ENCODE data around the gene FAM149B1.

FAM149B1 gene

DNA sequence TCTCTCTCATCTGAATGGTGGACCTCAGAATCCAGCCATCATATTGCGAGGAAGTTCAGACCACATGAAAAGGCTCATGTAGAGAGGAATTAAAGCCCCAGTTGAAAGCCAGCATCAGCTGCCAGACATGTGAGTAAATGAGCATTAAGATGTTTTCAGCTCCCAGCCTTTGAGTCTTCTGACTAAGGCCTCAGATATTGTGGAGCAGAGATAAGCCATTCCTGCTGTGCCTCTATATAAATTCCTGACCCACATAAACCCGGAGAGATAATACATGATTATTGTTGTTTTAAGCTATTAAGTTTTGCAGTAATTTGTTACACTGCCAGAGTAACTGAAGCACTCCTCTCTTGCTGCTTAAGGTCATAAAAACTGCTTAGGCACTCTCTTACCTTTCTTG, 14.6 kb downstream of the FAM149B1 start:
- DNase-seq, result no peak

DNA sequence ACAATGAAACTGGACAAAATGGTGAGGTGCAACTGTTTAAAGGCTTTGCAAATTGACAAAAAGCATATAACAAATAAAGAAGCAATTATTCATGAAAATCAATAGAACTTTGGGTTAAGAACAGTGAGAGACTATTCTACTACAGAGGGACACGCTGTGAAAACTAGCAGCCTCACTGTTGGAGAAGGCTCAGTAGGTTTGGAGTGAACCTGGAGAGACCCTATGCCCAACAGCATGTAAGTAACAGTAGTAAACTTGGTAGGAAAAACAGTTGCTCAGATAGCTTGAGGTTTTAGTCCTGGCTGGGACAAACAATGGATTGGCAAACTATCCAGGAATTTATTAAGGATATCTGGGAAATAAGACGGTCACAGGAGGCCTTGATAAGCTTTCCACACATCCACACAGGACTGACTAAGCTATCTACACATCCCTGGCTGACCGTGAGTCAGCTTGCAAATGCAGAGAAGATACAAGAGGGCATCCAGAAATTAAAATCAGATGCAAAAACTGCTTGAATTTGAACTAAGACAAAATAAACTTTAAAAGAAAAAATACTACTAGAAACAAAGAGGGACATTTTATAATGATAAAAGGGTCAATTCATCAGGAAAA, 15.9 kb downstream of the FAM149B1 start:
- no peak for DNase-seq

DNA sequence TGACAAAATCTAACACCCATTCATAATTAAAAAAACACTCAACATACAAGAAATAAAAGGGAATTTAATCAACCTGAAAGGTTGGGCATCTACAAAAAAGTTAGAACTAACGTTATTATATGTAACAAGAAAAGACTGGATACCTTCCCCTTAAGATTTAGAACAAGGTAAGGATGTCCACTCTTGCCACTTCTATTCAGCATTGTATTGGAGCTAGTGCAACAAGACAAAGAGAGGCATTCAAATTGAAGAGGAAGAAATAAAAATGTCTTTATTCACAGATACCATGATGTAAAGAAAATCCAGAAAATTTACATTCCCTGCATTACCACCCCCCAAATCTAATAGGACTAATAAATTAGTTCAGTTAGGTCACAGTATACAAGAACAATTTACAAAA, 18.3 kb downstream of the FAM149B1 start:
- no peak for DNase-seq

DNA sequence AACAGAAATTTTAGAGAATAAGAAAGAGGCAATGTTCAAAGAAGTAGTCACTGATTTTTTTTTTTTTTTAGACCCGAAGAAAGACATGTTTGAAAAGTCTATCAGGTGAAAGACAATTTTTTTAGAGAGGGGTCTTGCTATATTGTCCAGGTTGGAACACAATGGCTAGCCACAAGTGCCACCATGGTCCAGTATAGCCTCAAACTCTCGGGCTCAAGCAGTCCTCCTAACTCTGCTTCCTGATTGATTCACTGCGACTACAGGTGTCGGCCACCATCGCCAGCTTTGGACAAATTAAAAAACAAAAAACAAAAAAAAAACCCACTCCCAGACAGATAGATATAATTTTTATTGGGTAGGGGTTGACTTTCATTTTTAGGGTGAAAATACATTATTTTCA, 22.3 kb downstream of the FAM149B1 start:
- no peak for DNase-seq

DNA sequence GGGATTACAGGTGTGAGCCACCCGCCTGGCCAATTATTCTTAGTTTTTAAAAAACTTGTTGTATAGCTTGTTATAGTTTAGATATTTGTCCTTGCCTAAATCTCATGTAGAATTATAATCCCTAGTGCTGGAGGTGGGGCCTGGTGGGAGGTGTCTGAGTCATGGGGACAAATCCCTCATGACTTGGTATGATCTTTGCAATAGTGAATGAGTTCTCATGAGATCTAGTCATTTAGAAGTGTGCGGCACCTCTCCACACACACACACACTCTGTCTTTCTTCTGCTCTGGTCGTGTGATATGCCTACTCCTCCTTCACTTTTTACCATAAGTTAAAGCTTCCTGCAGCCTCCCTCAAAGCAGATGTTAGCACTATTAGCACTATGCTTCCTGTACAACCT, 37.2 kb downstream of the FAM149B1 start:
- no peak for DNase-seq

DNA sequence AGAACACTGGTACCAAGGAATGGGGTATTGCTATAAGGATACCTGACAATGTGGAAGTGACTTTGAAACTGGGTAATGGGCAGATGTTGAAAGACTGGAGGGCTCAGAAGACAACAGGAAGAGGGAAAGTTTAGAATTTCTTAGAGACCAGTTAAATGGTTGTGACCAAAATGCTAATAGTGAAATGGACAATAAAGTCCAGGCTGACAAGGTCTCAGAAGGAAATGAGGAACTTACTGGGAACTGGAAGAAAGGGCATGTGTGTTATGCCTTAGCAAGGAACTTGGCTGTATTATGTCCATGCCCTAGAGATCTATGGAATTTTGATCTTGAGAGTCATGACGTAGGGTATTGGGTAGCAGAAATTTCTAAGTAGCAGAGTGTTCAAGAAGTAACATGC, 38.0 kb downstream of the FAM149B1 start:
- DNase-seq, result no peak

DNA sequence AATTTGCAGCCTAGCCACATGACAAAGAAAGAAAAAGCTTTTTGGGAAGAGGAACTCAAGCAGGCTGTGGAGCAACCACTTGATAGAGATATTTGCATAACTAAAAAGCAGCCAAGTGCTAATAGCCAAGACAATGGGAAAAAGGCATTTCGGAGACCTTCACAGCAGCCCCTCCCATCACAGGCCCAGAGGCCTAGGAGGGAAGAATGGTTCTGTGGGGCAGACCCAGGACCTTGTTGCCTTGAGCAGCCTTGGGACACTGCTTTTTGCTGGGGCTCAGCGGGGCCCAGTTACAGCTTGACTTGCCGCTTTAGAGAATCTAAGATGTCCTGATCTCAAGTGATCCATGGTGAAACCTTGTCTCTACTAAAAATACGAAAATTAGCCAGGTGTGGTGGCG, 38.5 kb downstream of the FAM149B1 start:
- DNase-seq, result no peak

DNA sequence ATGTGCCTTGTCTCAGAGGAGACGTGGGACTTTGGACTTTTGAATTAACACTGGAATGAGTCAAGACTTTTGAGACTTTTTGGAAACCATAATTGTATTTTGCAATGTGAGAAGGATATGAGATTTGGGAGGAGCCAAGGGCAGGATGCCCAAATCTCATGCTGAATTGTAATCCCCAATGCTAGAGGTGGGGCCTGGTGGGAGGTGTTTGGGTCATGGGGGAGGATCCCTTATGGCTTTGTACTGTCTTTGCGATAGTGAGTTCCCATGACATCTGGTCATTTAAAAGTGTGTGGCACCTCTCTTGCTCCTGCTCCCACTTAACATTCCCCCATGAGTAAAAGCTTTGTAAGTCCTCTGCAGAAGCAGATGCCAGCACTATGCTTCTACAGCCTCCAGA, 40.0 kb downstream of the FAM149B1 start:
- DNase-seq, result no peak

DNA sequence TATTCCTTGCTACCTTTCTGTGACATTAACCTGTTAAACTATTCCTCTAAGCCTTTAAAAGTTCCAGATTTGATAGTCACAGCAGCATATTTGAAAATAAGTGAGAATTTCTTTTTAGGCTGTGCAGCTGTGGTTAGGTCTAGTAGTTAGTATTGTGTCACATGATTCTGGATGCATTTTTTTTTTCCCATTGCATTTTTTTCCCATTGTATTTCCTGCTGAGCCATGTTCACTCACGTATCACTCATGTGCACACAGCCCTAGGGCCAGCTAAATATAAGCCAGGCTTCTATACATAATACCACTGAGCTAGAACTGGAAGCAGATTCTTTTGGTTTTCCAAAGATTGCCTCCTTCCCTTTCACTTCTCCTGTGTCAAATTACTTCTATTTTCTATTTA, 41.8 kb downstream of the FAM149B1 start:
- no peak for DNase-seq

DNA sequence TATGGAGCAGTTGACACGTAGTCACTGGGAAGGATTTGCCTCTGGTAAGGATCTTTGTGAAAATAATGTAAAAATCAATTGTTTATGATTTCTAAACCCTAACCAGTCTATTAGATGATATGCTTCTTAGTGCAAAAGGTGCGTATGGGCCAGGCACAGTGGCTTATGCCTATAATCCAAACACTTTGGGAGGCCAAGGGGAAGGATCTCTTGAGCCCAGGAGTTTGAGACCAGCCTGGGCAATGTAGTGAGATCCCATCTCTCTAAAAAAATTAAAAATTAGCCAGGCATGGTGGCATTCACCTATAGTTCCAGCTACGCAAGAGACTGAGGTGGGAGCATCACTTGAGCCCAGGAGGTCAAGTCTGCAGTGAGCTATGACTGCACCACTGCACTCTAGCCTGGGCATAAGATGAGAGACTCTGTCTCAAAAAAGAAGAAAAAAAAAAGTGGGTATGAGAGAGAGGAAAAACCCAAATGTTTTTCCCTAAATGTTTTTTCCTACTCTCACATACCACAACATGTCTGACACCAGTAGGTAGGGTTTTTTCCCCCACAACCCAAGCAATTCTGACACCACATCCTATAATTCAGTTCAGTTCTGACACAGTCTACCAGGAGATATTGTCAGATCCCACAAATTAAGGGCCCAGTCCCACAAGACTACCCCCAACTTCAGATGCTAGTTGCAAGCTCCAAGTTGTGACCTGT, 42.6 kb downstream of the FAM149B1 start:
- DNase-seq, result no peak

DNA sequence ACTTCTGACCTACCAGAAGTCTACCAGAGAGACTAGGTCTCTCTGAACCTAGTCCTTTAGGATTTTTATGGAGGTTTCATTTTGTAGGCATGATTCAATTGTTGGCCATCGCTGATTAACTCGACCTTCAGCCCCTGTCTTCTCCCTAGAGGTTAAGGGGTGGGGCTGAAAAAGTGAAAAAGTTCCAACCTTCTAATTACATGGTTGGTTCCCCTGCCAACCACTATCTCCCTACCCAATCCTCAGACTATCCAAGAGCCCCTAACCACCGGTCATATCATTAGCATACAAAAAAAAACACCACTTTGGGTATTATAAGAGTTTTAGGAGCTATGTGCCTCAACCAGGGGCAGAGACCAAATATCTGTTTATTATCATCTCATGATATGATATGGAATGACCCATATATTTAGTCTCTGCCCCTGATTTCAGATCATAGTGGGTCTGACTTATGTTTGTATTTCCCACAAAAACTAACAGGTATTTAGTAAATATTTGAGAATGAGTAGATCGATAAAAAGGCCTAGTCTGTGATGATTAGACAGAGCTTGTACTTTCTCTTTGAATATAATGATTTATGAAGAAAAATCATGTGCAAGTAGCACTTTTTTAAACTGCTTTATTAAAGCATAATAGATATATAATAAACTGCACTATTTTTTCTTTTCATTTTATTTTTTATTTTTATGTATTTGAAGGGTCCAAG, 43.3 kb downstream of the FAM149B1 start:
- DNase-seq, result no peak

DNA sequence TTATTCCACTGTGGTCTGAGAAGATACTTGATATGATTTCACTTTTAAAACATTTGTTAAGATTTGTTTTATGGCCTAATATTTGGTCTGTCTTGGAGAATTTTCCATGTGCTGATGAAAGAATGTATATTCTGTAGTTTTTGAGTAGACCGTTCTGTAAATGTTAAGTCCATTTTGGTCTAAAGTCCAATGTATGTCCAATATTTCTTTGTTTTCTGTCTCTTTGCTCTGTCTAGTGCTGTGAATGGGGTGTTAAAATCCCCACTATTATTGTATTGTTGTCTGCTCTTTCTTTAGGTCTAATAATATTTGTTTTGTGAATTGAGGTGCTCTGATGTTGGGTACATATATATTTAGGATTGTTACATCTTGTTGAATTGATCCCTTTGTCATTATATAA, 47.8 kb downstream of the FAM149B1 start:
- DNase-seq, result no peak

DNA sequence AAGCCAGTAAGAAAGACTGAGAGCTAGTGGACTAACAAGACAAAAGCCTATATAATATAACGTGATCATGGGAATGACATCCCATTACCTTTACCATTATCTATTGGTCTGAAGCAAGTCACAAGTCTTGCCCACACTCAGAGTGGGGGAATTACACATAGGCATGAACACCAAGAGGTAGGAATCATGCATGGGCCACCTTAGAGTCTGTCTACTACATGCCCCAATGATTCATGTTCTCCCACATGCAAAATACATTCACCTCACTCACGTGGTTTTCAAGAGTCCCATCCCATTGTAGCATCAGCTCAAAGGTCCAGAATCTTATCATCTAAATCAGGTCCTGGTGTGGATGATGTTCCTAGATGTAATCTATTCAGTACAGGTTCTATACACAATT, 49.7 kb downstream of the FAM149B1 start:
- DNase-seq, result no peak

DNA sequence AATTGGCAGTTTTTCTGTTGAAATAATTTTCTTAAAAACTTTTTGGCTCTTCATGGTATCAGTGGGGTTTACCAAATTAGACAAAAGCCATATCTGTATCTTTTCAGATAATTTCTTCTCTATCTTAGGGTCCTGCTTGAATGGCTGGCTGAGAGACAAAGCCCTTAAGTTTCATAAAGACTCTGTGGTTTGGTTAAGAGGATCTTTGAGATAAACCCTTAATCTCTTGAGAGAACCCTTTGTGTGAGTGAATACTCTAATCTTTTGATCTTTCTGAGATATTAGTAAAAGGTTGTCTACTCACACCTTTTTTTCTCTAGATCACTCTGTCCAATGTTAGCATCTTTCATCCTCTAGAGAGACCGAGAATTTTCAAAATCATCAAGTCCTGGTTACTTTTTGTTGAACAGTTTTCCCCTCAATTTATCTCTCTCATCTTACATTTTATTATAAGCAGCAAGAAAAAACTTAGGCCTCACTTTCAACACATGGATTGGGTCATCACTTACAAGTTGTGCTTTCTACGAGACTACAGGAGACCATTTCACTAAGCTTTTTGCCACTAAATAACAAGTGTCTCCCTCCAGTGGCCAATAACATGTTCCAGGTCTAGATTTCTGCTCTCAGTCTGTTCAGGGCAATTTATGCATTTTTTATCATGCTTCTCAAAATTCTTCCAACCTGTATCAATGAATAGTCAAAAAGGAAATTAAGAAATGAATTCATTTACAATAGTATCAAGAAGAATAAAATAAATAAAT, 50.7 kb downstream of the FAM149B1 start:
- no peak for DNase-seq

DNA sequence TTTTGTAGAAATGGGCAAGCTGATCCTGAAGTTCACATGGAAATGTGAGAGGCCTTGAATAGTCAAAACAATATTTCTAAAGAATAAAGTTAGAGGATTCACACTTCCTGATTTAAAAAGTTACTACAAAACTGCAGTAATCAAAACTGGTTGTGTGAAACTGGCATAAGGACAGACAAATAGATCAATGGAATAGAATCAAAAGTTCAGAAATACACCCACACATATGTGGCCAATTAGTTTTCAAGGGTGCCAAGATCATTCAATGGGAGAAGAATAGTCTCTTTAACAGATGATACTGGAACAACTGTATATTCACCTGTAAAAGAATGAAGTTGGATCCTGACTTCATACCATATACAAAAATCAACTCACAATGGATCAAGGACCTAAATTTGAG, 51.5 kb downstream of the FAM149B1 start:
- DNase-seq, result no peak

DNA sequence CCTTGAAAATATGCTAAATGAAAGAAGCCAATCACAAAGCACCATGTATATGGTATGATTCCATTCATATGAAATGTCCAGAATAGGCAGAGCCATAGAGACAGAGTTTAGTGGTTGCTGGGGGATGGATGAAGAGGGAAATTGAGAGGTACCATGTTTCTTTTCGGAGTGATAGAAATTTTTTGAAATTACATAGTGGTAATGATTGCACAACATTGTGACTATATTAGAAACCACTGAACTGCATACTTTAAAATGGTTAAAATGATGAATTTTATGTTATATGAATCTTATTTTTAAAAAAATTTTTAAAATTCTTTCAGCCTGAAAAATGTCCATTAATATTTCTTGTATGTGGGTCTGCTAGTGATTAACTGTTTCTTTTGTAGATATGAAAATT, 53.1 kb downstream of the FAM149B1 start:
- DNase-seq, result no peak

DNA sequence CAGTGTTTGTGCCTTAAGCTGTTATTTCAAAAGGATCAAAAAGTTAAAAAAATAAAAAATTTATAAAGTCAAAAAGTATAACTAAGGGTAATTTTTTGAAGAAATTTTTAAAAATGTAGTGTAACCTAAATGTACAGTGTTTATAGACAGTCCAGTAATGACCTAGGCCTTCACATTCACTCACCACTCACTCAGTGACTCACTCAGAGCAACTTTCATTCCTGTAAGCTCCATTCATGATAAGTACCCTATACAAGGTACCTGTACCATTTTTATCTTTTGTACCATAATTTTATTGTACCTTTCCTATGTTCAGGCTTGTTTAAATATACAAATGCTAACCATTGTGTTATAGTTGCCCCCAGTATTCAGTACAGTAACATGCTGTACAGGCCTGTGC, 57.6 kb downstream of the FAM149B1 start:
- DNase-seq, result no peak

DNA sequence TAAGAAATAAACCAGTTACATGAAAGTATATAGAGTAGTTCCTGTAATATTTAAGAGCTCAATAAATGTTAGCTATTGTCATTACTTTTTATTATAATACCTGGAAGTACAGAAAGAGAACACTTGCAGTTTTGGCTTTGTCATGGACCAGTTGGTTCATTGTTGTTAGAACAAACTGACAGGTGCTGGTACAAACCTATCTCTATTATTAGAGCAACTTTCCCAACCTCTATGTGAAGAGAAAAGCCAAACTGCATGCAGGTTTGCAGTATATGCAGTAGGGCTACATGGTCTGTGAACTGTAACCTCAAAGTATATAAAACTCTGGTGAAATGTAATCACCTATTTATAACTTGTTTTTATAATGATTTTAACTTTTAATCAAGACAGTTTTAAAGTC, 58.7 kb downstream of the FAM149B1 start:
- DNase-seq, result no peak

DNA sequence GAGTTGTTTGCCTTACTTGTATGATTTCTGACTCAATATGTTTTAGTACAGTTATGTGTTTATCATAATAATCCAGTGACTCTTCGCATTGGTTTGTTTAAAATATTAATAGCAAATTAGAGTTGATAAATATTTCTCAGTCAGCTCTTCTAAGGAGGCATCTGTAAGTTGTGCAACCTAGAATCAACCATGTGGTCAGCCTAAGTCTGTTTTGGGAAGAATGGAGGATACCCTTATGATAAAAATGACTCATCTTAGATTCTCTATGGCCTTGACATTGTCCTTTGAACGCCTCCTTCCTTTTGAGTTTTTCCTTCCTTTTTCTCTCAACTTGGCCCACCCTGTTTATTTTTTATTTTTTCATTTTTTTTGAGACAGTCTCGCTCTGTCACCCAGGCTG, 60.3 kb downstream of the FAM149B1 start:
- DNase-seq, result no peak

DNA sequence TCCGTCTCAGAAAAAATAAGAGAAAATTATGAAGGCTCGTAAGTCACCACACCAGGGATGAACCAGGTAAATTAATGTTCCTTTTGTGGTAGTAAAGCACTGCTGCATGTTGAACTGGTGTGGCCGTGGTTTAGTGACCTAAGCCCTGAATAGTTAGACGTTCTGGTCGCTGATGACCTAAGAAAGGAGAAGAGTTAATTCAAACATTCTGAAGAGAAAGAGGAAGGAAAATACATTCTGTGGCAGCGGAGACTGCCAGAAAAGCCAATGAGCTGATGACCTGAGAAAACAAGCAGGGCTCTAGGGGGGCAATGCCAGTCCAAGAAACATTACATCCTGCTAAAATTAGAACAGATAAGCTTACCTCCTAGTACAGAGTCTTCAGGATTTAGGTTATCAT, 61.6 kb downstream of the FAM149B1 start:
- no peak for DNase-seq

DNA sequence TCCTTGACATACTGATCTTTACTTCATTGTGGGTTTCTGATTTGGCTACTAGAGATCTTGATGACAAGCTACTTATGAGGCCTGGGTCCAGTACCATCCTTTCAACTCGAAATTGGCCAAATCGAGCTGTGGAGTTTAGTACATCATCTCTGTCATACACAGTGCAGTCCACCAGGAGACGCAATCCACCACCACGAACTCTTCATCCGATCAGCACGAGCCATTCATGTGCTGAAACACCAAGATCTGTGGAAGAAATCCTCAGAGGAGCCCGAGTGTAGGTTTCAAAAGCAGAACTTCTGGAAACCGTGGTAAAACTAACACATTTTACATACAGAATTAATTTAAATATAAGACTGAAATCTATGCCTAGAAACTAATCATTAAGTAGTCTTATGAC, 65.0 kb downstream of the FAM149B1 start:
- no peak for DNase-seq

DNA sequence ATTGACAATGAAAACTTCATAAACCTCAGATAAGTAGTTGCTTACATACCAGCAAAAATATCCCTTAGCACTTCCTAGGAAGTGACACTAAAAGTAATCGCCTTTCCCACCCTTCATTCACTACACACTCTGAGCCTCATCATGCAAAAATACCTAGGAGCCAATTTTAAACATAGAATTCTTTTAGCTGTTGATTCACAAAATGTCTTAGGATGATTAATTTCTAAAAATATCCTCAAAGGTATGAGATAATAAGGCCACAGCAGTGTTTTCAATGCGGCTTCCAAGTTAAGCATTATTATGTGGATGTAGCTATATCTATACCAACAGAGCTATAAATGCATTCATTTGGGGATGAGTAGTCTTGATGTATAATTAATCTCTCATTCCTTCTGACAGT, 66.0 kb downstream of the FAM149B1 start:
- no peak for DNase-seq

DNA sequence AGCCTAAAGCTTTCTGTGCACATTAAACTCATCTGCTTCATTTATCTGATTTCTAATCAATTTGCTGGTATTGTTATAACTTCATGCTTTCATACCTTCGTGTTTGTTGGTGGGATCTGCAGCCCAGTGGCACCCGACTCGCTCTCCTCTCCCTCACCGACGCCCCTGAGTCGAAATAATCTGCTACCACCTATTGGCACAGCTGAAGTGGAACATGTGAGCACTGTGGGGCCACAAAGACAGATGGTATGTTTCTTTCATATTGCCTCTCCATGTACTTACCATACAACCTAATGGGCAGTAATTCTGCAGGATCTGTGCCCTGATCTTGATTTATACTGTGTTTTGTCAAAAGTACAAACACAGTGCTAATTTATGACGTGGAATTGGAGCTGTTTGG, 66.8 kb downstream of the FAM149B1 start:
- DNase-seq, result no peak

Measured in activated gamma-delta T cell (primary cell).